Measurements from ENCODE around the gene RAPGEF1. TPM values are rescaled to one million over a fixed set of nuclear protein-coding genes. Genes with fewer than 3 reads are reported as not detected.

RAPGEF1 gene
- polyA plus RNA-seq, 2 of the 4 experiments (the other 2 are of a cell fraction) = 21.6 to 27.7 TPM

DNA sequence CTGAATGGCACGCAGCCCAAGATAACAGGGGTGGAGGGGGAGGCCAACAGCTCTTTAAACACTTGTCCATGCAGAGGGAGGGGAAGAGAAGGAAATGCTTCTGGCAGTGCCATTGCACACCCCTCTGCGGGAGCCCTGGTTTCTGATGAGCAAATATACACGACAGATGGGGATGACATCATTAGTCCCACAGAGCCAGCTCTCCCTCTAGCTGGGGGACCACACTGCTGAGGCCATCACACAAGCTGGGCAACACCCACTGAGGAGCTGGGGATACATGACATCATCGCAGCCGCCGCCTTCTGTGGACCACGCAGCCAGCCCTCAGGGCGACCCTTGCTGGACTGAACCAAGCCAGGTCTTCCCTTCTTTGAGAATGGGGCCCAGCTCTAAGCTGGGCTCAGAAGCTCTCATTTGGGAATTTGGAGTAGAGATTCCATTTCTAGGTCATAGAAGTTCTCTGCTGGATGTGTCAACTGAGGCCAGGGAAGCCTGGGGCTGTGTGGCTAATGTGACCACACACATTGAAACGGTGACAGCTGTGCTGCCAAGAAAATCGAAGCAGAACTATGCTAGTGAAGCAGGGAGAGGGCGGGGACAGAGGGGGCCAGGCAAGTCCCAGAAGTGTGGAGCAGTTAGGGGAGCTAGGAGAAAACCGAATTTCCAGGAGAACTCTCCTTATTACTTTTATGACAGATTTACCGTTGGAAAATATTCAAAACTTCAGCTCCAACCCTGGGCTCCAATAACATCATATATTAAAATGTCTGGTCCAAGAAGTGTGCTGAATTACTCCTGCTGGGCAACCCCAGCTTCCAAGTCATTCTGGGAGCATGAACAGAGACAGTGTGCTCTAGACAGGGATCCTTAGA lies 115.0 kb downstream of the RAPGEF1 start:
- 84% methylated on average over 13 of the region's 13 CpGs for WGBS (ENCODE audit: missing lambda C conversion rate)
- no peak overlapping the region for H3K27ac ChIP-seq
- CTCF ChIA-PET = interaction anchor here (0.6 to 4.3 kb wide), 7 partner anchors 10 to 698 kb away, joined by 3 to 22 read pairs (median 4); no protein-coding TSS in a partner anchor

DNA sequence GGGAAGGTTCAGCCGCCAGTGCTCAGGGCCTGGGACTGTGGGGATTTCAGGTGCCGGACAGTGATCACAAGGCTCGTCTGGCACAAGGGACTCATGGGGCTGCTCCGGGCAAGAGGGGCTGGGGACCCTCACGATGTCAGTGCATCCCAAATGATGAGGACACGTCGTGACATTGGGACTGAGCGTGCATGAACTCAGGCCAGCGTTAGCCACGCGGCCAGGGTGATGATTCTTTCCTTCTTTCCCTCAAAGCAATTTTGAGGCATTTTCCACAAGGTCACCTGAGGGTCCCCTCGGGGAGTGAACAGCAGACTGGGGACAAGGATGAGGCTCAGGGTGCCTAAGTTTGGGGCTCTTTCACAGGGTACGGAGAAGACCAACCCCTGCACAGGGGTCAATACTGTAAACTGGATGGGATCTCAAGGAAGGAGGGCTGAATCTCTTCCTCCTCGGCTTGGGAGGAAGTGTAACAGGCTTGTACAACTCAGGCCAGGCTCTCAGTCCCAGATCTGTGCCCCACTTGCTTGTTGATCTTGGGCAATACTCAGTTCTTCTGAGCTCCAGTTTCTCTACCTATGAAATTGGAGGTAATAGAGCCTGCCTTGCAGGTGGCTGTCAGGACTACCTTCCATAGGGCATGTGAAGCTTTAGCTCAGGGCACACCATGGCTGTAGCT lies 116.1 kb downstream of the RAPGEF1 start:
- DNase-seq (ENCODE audit: low read depth in 1 of 2, low spot score in 1 of 2) (no peak), FAIRE-seq (no peak), ATAC-seq (no peak)
- 95% methylated on average over 12 of the region's 14 CpGs for WGBS (ENCODE audit: missing lambda C conversion rate)
- Histone ChIP-seq H3K4me1 (no peaks in the 10 kb centered on the region), H3K4me3 (no peak overlapping the region), H3K27ac (no peak overlapping the region), H3K9me3 (no peaks in the 10 kb centered on the region), H3K4me2 (no peak overlapping the region)
- CTCF ChIA-PET = interaction anchor here (0.6 to 4.3 kb wide), 7 partner anchors 11 to 699 kb away, joined by 3 to 22 read pairs (median 4); no protein-coding TSS in a partner anchor
- POLR2A ChIA-PET = no interaction called here
- TF ChIP-seq CBX2 (IDR thresholded peaks at IDR 0.05; ENCODE audit: borderline replicate concordance, low read depth) (no peak), FOXS1 (CRISPR knock-in tag; IDR thresholded peaks at IDR 0.05) (no peak), JUN (IDR thresholded peaks at IDR 0.05) (no peak), RNF2 (IDR thresholded peaks at IDR 0.05; ENCODE audit: borderline replicate concordance, low read depth) (no peak), HOXB5 (CRISPR knock-in tag; IDR thresholded peaks at IDR 0.05) (no peak), SREBF2 (IDR thresholded peaks at IDR 0.05) (no peak), MAFK (IDR thresholded peaks at IDR 0.05; ENCODE audit: partially characterized antibody) (no peak), CHD2 (IDR thresholded peaks at IDR 0.05; ENCODE audit: low read length, partially characterized antibody) (no peak), ZNF302 (CRISPR knock-in tag; IDR thresholded peaks at IDR 0.05) (no peak), PHF8 (IDR thresholded peaks at IDR 0.05; ENCODE audit: borderline replicate concordance, low read depth) (no peak), TFCP2L1 (CRISPR knock-in tag; IDR thresholded peaks at IDR 0.05) (no peak), JUNB (IDR thresholded peaks at IDR 0.05) (no peak), CEBPB (IDR thresholded peaks at IDR 0.05) (no peak), RFX5 (IDR thresholded peaks at IDR 0.05) (no peak)
- TF ChIP-seq, protein P1, sequence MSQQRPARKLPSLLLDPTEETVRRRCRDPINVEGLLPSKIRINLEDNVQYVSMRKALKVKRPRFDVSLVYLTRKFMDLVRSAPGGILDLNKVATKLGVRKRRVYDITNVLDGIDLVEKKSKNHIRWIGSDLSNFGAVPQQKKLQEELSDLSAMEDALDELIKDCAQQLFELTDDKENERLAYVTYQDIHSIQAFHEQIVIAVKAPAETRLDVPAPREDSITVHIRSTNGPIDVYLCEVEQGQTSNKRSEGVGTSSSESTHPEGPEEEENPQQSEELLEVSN (IDR thresholded peaks at IDR 0.05; ENCODE audit: borderline replicate concordance, low read depth) = no peak

More for the DNA sequence above, 115.0 kb downstream of the RAPGEF1 start:
- H3K9me3 ChIP-seq = no peaks in the 10 kb centered on the region
- H3K4me3 ChIP-seq = no peak overlapping the region
- H3K4me1 ChIP-seq = no peaks in the 10 kb centered on the region
- no peak for DNase-seq (ENCODE audit: low read depth in 1 of 2, low spot score in 1 of 2)
- no peak for FAIRE-seq
- ATAC-seq = no peak
- H3K4me2 ChIP-seq = no peak overlapping the region
- TF ChIP-seq NR3C1 (IDR thresholded peaks at IDR 0.05) = no peak
- TF ChIP-seq RFX5 (IDR thresholded peaks at IDR 0.05) = no peak
- TF ChIP-seq, protein P1 (IDR thresholded peaks at IDR 0.05; ENCODE audit: borderline replicate concordance, low read depth) = no peak
- TF ChIP-seq, protein P2, sequence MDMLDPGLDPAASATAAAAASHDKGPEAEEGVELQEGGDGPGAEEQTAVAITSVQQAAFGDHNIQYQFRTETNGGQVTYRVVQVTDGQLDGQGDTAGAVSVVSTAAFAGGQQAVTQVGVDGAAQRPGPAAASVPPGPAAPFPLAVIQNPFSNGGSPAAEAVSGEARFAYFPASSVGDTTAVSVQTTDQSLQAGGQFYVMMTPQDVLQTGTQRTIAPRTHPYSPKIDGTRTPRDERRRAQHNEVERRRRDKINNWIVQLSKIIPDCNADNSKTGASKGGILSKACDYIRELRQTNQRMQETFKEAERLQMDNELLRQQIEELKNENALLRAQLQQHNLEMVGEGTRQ (IDR thresholded peaks at IDR 0.05) = no peak
- no peak for TF ChIP-seq POLR2A (IDR thresholded peaks at IDR 0.05; ENCODE audit: low read length)
- TF ChIP-seq, protein P3, sequence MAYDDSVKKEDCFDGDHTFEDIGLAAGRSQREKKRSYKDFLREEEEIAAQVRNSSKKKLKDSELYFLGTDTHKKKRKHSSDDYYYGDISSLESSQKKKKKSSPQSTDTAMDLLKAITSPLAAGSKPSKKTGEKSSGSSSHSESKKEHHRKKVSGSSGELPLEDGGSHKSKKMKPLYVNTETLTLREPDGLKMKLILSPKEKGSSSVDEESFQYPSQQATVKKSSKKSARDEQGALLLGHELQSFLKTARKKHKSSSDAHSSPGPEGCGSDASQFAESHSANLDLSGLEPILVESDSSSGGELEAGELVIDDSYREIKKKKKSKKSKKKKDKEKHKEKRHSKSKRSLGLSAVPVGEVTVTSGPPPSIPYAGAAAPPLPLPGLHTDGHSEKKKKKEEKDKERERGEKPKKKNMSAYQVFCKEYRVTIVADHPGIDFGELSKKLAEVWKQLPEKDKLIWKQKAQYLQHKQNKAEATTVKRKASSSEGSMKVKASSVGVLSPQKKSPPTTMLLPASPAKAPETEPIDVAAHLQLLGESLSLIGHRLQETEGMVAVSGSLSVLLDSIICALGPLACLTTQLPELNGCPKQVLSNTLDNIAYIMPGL (CRISPR knock-in tag; IDR thresholded peaks at IDR 0.05; ENCODE audit: borderline replicate concordance) = no peak
- TF ChIP-seq, protein P4, sequence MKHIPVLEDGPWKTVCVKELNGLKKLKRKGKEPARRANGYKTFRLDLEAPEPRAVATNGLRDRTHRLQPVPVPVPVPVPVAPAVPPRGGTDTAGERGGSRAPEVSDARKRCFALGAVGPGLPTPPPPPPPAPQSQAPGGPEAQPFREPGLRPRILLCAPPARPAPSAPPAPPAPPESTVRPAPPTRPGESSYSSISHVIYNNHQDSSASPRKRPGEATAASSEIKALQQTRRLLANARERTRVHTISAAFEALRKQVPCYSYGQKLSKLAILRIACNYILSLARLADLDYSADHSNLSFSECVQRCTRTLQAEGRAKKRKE (CRISPR knock-in tag; IDR thresholded peaks at IDR 0.05; ENCODE audit: low read depth) = no peak
- TF ChIP-seq GATA3 (IDR thresholded peaks at IDR 0.05; ENCODE audit: borderline replicate concordance) = no peak
- TF ChIP-seq POLR2AphosphoS2 (conservative IDR thresholded peaks at IDR 0.05; ENCODE audit: low read length) = no peak
- TF ChIP-seq, protein P5, sequence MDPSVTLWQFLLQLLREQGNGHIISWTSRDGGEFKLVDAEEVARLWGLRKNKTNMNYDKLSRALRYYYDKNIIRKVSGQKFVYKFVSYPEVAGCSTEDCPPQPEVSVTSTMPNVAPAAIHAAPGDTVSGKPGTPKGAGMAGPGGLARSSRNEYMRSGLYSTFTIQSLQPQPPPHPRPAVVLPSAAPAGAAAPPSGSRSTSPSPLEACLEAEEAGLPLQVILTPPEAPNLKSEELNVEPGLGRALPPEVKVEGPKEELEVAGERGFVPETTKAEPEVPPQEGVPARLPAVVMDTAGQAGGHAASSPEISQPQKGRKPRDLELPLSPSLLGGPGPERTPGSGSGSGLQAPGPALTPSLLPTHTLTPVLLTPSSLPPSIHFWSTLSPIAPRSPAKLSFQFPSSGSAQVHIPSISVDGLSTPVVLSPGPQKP (IDR thresholded peaks at IDR 0.05; ENCODE audit: low read depth, low read length) = no peak
- TF ChIP-seq TP53 (CRISPR knock-in tag; IDR thresholded peaks at IDR 0.05) = no peak
- no peak for TF ChIP-seq SMC3 (IDR thresholded peaks at IDR 0.05)
- TF ChIP-seq, protein P6, sequence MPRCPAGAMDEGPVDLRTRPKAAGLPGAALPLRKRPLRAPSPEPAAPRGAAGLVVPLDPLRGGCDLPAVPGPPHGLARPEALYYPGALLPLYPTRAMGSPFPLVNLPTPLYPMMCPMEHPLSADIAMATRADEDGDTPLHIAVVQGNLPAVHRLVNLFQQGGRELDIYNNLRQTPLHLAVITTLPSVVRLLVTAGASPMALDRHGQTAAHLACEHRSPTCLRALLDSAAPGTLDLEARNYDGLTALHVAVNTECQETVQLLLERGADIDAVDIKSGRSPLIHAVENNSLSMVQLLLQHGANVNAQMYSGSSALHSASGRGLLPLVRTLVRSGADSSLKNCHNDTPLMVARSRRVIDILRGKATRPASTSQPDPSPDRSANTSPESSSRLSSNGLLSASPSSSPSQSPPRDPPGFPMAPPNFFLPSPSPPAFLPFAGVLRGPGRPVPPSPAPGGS (IDR thresholded peaks at IDR 0.05) = no peak
- no peak for TF ChIP-seq ZNF302 (CRISPR knock-in tag; IDR thresholded peaks at IDR 0.05)
- TF ChIP-seq ESRRA (IDR thresholded peaks at IDR 0.05; ENCODE audit: borderline replicate concordance, low read length) = no peak
- TF ChIP-seq CBX8 (IDR thresholded peaks at IDR 0.05) = no peak
- TF ChIP-seq FOSB (CRISPR knock-in tag; IDR thresholded peaks at IDR 0.05) = no peak
- POLR2A ChIA-PET = no interaction called here
